ENCODE measurements around the gene MMP24. TPM values are rescaled to one million over a fixed set of nuclear protein-coding genes. Genes with fewer than 3 reads are reported as not detected.

MMP24 gene
- total RNA-seq, 1 experiment from 2014 or later = 23.0 TPM

GRCh38 chr20:35307666-35308653, 81.5 kb downstream of the MMP24 start:
- no peak overlapping the region for H3K27ac ChIP-seq (ENCODE audit: insufficient read length, low read depth, low read length)
- H4K20me1 ChIP-seq (ENCODE audit: control insufficient read depth, insufficient read depth, insufficient read length) = no peaks in the 10 kb centered on the region
- no peak overlapping the region for H4K91ac ChIP-seq (ENCODE audit: insufficient read length, low read depth, low read length)
- H2AFZ ChIP-seq (ENCODE audit: low read length) = no peak overlapping the region
- Mint-ChIP-seq H3K27me3 (ENCODE audit: low read depth) (no peaks in the 10 kb centered on the region), H3K9me3 (no peaks in the 10 kb centered on the region), H3K36me3 (ENCODE audit: insufficient read depth in 1 of 3, low read depth in 3 of 3) (peaks cover 4 to 8% (median 4%) of the 10 kb centered on the region in 3 experiments; a peak in 6 of 7 replicates), H3K4me3 (no peak overlapping the region), H3K27ac (peak overlapping the region; percentile 52 to 87 (median 62); a peak in 3 of 7 replicates), H3K4me1 (peaks cover 31 to 35% of the 10 kb centered on the region in 2 experiments)
- no peak overlapping the region for H2BK5ac ChIP-seq (ENCODE audit: insufficient read length, low read length)
- H3K4me2 ChIP-seq (ENCODE audit: insufficient read depth, insufficient read length, low read length) = no peak overlapping the region
- H2AK5ac ChIP-seq (ENCODE audit: insufficient read length, low read length) = no peak overlapping the region
- H3K9me3 ChIP-seq (ENCODE audit: control insufficient read depth, low read depth, low read length) = no peaks in the 10 kb centered on the region
- no peak overlapping the region for H3K4ac ChIP-seq (ENCODE audit: low read depth, low read length)
- H2BK12ac ChIP-seq (ENCODE audit: insufficient read length, low read depth, low read length) = no peak overlapping the region
- no peak overlapping the region for H2BK20ac ChIP-seq (ENCODE audit: low read depth, low read length, poor library complexity, severe bottlenecking)
- peaks cover 4% of the 10 kb centered on the region for H3K23me2 ChIP-seq (ENCODE audit: insufficient read length, low read depth, low read length, poor library complexity, severe bottlenecking)
- H3T11ph ChIP-seq (ENCODE audit: low read length) = no peak overlapping the region
- no peaks in the 10 kb centered on the region for H3K79me1 ChIP-seq (ENCODE audit: insufficient read depth, low read depth, low read length, poor library complexity, severe bottlenecking)
- H2BK120ac ChIP-seq (ENCODE audit: low read depth, low read length, poor library complexity, severe bottlenecking) = no peak overlapping the region
- no peak overlapping the region for H3K14ac ChIP-seq (ENCODE audit: insufficient read depth, low read length)
- H3K18ac ChIP-seq (ENCODE audit: insufficient read length, low read depth, low read length) = no peak overlapping the region
- WGBS (ENCODE audit: extremely low coverage, insufficient read length, low lambda C conversion rate) = no CpG with 5 or more reads among the region's 13 CpGs
- no peak for DNase-seq
- H3K4me1 ChIP-seq (ENCODE audit: insufficient read depth, low read length) = peaks cover 6% of the 10 kb centered on the region; the same call in 1 of the 2 replicates
- TF ChIP-seq CTCF (conservative IDR thresholded peaks at IDR 0.05) = no peak
- H4K8ac ChIP-seq (replicated peaks; ENCODE audit: insufficient read length, low read depth, low read length) = no peak overlapping the region
- H3K79me2 ChIP-seq (ENCODE audit: insufficient read depth, low read length) = no peaks in the 10 kb centered on the region
- H4K5ac ChIP-seq (ENCODE audit: insufficient read length, low read depth, low read length) = no peak overlapping the region
- H3K23ac ChIP-seq (ENCODE audit: insufficient read length, low read depth, low read length) = no peak overlapping the region
- no peaks in the 10 kb centered on the region for H3K27me3 ChIP-seq (ENCODE audit: insufficient read depth, low read length)
- no peak overlapping the region for H3K56ac ChIP-seq (ENCODE audit: insufficient read length, low read depth, low read length)
- H3K9ac ChIP-seq (ENCODE audit: extremely low read depth, insufficient read length, low read length) = no peak overlapping the region
- no peak overlapping the region for H2BK15ac ChIP-seq (ENCODE audit: low read depth, low read length)
